Activated T-cell treated with anti-CD3 and anti-CD28 coated beads, Interleukin-2, amount 50 U/mL, for 4 hours (primary cell): ENCODE results near the gene SFXN3. TPM values are rescaled to one million over a fixed set of nuclear protein-coding genes. Genes with fewer than 3 reads are reported as not detected.
A peak's percentile ranks its signal among the peaks of the same experiment; 100 is the strongest.

Experiments used
- ATAC-seq, 2 donors: fragments of 200-7000 bp; cut with Tn5 transposase; one replicate each; pipeline ENCODE4 v1.10.0; 2021
- DNase-seq: peaks from one replicate; pipeline ENCODE4 v3.0.0-alpha.2; 2020
- H3K27me3 Mint-ChIP-seq: one replicate; pipeline ENCODE4 v1.8.0; 2021; ENCODE audit warnings: low read depth, mixed read lengths
- H3K36me3 Mint-ChIP-seq: one replicate; pipeline ENCODE4 v1.8.0; 2022; ENCODE audit warnings: mixed read lengths; ENCODE audit not compliant: insufficient read depth
- H3K4me1 Mint-ChIP-seq: one replicate; pipeline ENCODE4 v1.8.0; 2021; ENCODE audit warnings: low read depth, mixed read lengths
- H3K4me3 Mint-ChIP-seq: one replicate; pipeline ENCODE4 v1.8.0; 2021; ENCODE audit warnings: mild to moderate bottlenecking, moderate library complexity, mixed read lengths
- H3K9me3 Mint-ChIP-seq: one replicate; pipeline ENCODE4 v1.8.0; 2021; ENCODE audit warnings: mixed read lengths
- total RNA-seq, 3 donors: library from RNA; stranded (reverse); gene quantifications; one replicate each; pipeline ENCODE4 v1.2.1, GENCODE V29; 2021

Gene SFXN3
- total RNA-seq, 3 donors from 2014 or later, result 8.7 to 9.8 (median 9.7) TPM

GRCh38 chr10:101006593-101007098 is 24.4 kb upstream of the SFXN3 start:
- Mint-ChIP-seq H3K9me3 (no peaks in the 10 kb centered on the region), H3K4me1 (no peaks in the 10 kb centered on the region), H3K36me3 (peaks cover 4% of the 10 kb centered on the region), H3K4me3 (no peak overlapping the region), H3K27me3 (no peaks in the 10 kb centered on the region)
- DNase-seq (no peak), ATAC-seq (no peak)

- H3K36me3 Mint-ChIP-seq, result peaks cover 4% of the 10 kb centered on the region
- H3K9me3 Mint-ChIP-seq, result no peaks in the 10 kb centered on the region
- no peak for ATAC-seq
- no peak overlapping the region for H3K4me3 Mint-ChIP-seq
- H3K27me3 Mint-ChIP-seq, result no peaks in the 10 kb centered on the region
- H3K4me1 Mint-ChIP-seq, result no peaks in the 10 kb centered on the region
- DNase-seq, result no peak
Observed at GRCh38 chr10:101007099-101007711, 23.8 kb upstream of the SFXN3 start.

- no peaks in the 10 kb centered on the region for H3K9me3 Mint-ChIP-seq
- peaks cover 4% of the 10 kb centered on the region for H3K36me3 Mint-ChIP-seq
- H3K4me3 Mint-ChIP-seq, result no peak overlapping the region
- DNase-seq (no peak), ATAC-seq (no peak)
- H3K4me1 Mint-ChIP-seq, result peaks cover 7% of the 10 kb centered on the region
- H3K27me3 Mint-ChIP-seq, result no peaks in the 10 kb centered on the region
Observed at GRCh38 chr10:101007915-101008822, 22.9 kb upstream of the SFXN3 start.

- Mint-ChIP-seq H3K36me3 (peaks cover 4% of the 10 kb centered on the region), H3K27me3 (no peaks in the 10 kb centered on the region), H3K9me3 (no peaks in the 10 kb centered on the region), H3K4me3 (no peak overlapping the region), H3K4me1 (peaks cover 10% of the 10 kb centered on the region)
- ATAC-seq (no peak), DNase-seq (no peak)
Observed at GRCh38 chr10:101008823-101009423, 22.1 kb upstream of the SFXN3 start.

- no peak for DNase-seq
- Mint-ChIP-seq H3K9me3 (no peaks in the 10 kb centered on the region), H3K4me1 (peaks cover 24% of the 10 kb centered on the region), H3K27me3 (peaks cover 2% of the 10 kb centered on the region), H3K4me3 (no peak overlapping the region), H3K36me3 (peaks cover 2% of the 10 kb centered on the region)
- ATAC-seq, result no peak
Observed at GRCh38 chr10:101010329-101010728, 20.7 kb upstream of the SFXN3 start.

- Mint-ChIP-seq H3K4me1 (peaks cover 25% of the 10 kb centered on the region), H3K4me3 (no peak overlapping the region), H3K9me3 (no peaks in the 10 kb centered on the region), H3K27me3 (peaks cover 13% of the 10 kb centered on the region), H3K36me3 (no peaks in the 10 kb centered on the region)
- ATAC-seq (no peak), DNase-seq (no peak)
Observed at GRCh38 chr10:101011517-101012423, 19.3 kb upstream of the SFXN3 start.

GRCh38 chr10:101012525-101013364 is 18.3 kb upstream of the SFXN3 start:
- peak; percentile 76 to 86 for ATAC-seq
- no peak overlapping the region for H3K4me3 Mint-ChIP-seq
- DNase-seq, result peak; percentile 75
- peaks cover 22% of the 10 kb centered on the region for H3K27me3 Mint-ChIP-seq
- H3K9me3 Mint-ChIP-seq, result no peaks in the 10 kb centered on the region
- no peaks in the 10 kb centered on the region for H3K36me3 Mint-ChIP-seq
- H3K4me1 Mint-ChIP-seq, result peaks cover 25% of the 10 kb centered on the region

GRCh38 chr10:101013365-101013825 is 17.6 kb upstream of the SFXN3 start:
- H3K9me3 Mint-ChIP-seq, result no peaks in the 10 kb centered on the region
- ATAC-seq, result no peak
- DNase-seq, result no peak
- H3K36me3 Mint-ChIP-seq, result no peaks in the 10 kb centered on the region
- peaks cover 26% of the 10 kb centered on the region for H3K4me1 Mint-ChIP-seq
- peaks cover 28% of the 10 kb centered on the region for H3K27me3 Mint-ChIP-seq
- H3K4me3 Mint-ChIP-seq, result no peak overlapping the region

- Mint-ChIP-seq H3K27me3 (peaks cover 31% of the 10 kb centered on the region), H3K4me1 (peaks cover 29% of the 10 kb centered on the region), H3K4me3 (no peak overlapping the region), H3K36me3 (no peaks in the 10 kb centered on the region), H3K9me3 (no peaks in the 10 kb centered on the region)
- ATAC-seq (peak; percentile 36 to 42), DNase-seq (peak; percentile 71)
Observed at GRCh38 chr10:101014230-101014884, 16.7 kb upstream of the SFXN3 start.

- peaks cover 36% of the 10 kb centered on the region for H3K27me3 Mint-ChIP-seq
- H3K4me3 Mint-ChIP-seq, result no peak overlapping the region
- ATAC-seq (peak; percentile 31 to 53), DNase-seq (no peak)
- H3K4me1 Mint-ChIP-seq, result peaks cover 30% of the 10 kb centered on the region
- no peaks in the 10 kb centered on the region for H3K36me3 Mint-ChIP-seq
- H3K9me3 Mint-ChIP-seq, result no peaks in the 10 kb centered on the region
Observed at GRCh38 chr10:101014966-101015581, 16.0 kb upstream of the SFXN3 start.

GRCh38 chr10:101015582-101015973 is 15.5 kb upstream of the SFXN3 start:
- H3K36me3 Mint-ChIP-seq, result no peaks in the 10 kb centered on the region
- ATAC-seq (no peak), DNase-seq (no peak)
- no peak overlapping the region for H3K4me3 Mint-ChIP-seq
- no peaks in the 10 kb centered on the region for H3K9me3 Mint-ChIP-seq
- peaks cover 30% of the 10 kb centered on the region for H3K4me1 Mint-ChIP-seq
- peaks cover 39% of the 10 kb centered on the region for H3K27me3 Mint-ChIP-seq

- H3K4me1 Mint-ChIP-seq, result peaks cover 30% of the 10 kb centered on the region
- H3K36me3 Mint-ChIP-seq, result no peaks in the 10 kb centered on the region
- no peak overlapping the region for H3K4me3 Mint-ChIP-seq
- DNase-seq (no peak), ATAC-seq (no peak)
- H3K27me3 Mint-ChIP-seq, result peaks cover 47% of the 10 kb centered on the region
- no peaks in the 10 kb centered on the region for H3K9me3 Mint-ChIP-seq
Observed at GRCh38 chr10:101016814-101017213, 14.2 kb upstream of the SFXN3 start.
